ENCODE results near the gene C19orf85. TPM values are rescaled to one million over a fixed set of nuclear protein-coding genes. Genes with fewer than 3 reads are reported as not detected.

C19orf85 gene
- total RNA-seq, 4 donors from 2014 or later, result not detected

- TF ChIP-seq, protein P1, sequence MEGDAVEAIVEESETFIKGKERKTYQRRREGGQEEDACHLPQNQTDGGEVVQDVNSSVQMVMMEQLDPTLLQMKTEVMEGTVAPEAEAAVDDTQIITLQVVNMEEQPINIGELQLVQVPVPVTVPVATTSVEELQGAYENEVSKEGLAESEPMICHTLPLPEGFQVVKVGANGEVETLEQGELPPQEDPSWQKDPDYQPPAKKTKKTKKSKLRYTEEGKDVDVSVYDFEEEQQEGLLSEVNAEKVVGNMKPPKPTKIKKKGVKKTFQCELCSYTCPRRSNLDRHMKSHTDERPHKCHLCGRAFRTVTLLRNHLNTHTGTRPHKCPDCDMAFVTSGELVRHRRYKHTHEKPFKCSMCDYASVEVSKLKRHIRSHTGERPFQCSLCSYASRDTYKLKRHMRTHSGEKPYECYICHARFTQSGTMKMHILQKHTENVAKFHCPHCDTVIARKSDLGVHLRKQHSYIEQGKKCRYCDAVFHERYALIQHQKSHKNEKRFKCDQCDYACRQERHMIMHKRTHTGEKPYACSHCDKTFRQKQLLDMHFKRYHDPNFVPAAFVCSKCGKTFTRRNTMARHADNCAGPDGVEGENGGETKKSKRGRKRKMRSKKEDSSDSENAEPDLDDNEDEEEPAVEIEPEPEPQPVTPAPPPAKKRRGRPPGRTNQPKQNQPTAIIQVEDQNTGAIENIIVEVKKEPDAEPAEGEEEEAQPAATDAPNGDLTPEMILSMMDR (IDR thresholded peaks at IDR 0.05; ENCODE audit: low read depth), result no peak
Measured at GRCh38 chr19:55440411-55441105, 24.0 kb downstream of the C19orf85 start.

- TF ChIP-seq, protein P1 (IDR thresholded peaks at IDR 0.05; ENCODE audit: low read depth), result no peak
Measured at GRCh38 chr19:55439052-55439451, 25.5 kb downstream of the C19orf85 start.

DNA sequence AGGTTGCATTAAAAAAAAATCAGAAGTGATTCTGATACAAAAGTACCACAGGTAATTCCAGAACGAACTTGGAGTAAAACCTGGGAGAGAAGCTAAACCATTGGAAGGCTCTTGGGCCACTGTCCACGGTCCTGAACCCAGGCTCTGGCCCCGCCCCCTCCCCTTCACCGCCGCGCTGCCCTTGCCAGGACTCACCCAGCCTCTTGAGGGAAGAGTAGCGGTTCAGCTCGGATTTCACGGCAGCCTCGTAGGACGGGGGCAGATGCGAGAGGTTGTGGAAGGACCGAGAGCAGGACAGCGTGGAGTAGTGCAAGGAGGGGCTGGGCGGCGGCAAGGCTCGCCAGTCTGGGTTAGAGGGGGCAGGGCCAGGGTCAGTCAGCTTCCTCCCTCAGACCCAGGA, 27.1 kb downstream of the C19orf85 start:
- TF ChIP-seq, protein P1 (IDR thresholded peaks at IDR 0.05; ENCODE audit: low read depth), result no peak

DNA sequence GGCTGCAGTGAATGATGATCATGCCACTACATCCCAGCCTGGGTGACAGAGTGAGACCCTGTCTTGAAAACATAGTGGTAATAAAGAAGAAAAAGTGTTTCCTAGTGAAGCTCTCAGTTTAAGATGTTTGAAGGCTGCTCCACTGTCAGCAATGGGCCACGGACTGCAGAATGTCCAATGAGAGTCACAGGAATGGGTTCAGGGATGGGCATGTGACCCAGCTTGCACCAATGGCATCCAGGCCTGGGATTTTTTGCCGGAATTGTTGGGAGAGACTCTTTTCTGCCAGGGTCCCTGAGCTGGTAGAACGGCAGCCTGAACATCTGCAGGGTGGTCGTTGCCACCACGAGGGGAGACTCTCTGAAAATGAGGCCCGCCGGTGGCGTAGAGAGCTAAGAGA, 27.7 kb downstream of the C19orf85 start:
- TF ChIP-seq, protein P1 (IDR thresholded peaks at IDR 0.05; ENCODE audit: low read depth), result no peak

DNA sequence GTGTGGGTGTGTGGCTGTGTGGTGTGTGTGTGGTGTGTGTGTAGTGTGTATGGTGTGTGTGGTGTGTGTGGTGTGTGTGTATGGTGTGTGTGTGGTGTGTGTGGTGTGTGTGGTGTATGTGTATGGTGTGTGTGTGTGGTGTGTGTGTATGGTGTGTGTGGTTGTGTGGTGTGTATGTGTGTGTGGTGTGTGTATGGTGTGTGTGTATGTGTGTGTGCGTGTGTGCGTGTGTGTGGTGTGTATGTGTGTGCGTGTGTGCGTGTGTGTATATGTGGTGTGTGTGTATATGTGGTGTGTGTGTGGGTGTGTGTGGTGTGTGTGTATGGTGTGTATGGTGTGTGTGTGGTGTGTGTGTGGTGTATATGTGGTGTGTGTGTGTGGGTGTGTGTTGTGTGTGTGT, 29.5 kb downstream of the C19orf85 start:
- TF ChIP-seq, protein P1 (IDR thresholded peaks at IDR 0.05; ENCODE audit: low read depth), result no peak

- TF ChIP-seq, protein P1 (IDR thresholded peaks at IDR 0.05; ENCODE audit: low read depth), result no peak
Measured at GRCh38 chr19:55434356-55434919, 30.1 kb downstream of the C19orf85 start.

DNA sequence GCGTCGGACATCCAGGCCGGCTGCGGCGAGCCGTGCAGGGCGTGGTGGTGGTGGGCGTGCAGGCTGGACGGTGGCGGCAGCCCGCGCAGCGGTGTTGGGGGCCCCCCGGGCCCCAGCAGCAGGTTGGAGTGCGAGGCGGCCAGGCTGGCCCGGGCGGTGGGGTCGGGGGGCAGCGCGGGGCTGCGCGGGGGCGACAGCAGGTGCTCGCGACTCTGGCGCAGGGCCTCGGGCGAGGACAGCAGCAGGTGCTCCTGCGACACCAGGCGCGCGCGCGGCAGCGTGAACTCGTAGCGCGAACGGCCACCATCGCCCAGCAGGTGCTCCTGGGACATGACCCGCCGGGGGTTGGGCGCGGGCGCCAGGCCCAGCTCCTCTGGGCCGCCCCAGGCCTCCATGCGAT, 31.3 kb downstream of the C19orf85 start:
- TF ChIP-seq, protein P1 (IDR thresholded peaks at IDR 0.05; ENCODE audit: low read depth), result no peak
